NCI-H2171 (cell line): ENCODE data around the gene TCFL5.
A peak's percentile ranks its signal among the peaks of the same experiment; 100 is the strongest.

ENCODE experiments used
- DNase-seq: peaks from one replicate; lab custom pipeline; 2025; lab: John Stamatoyannopoulos, UW

Gene TCFL5

DNA sequence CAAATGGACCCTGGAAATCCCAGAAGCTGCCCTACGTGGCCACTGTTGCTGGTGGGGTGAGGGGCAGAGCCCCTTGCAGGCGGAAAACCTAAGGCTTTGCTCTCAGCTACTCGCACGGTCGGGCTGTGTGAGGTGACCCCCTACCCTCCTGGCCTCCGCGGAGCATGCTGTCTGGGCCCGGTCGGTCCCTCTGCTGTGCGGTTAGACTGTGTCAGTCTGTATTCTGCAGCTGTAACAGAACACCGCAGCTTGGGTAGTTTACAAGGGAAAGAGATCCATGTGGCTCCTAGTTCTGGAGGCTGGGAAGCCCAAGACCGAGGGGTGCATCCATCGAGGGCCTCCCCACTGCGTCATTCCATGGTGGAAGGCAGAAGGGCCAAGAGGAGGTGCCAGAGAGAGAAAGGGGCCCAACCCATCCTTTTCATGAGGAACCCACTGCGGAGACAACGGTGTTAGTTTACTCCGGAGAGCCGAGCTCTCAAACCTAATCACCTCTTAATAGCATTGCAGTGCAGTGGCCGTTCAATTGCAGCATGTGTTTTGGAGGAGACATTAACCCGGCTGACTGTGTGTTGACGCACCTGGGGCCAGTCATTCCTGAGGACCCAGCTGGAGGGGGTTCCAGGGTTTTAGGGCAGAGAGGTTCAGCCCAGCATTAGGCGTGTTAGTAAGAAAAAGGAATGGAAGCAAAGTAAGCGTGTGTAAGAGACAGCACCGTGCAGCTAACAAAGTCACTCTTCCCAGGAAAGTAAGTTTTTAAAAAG lies 26.5 kb downstream of the TCFL5 start:
- no peak for DNase-seq

DNA sequence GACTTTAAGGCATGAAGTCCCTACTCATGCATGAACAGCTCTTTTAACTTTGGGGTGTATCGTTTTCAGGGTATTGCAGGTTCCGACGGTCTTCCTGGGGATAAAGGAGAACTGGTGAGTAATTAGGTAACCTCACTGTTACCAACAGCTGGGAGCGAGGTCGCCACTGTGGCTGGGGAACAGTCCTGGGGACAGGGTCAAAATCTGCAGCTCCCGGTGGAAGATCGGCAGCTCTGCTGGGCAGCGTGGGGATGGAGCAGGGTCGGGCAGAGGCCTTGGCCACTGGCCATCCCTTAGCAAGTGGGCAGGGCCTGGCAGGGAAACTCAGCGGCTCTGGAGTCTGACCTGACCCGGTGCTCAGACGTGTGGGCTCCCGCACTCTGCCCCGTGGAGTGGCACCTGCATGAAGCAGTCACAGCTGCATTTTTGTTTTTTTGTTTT lies 28.7 kb downstream of the TCFL5 start:
- DNase-seq = no peak

DNA sequence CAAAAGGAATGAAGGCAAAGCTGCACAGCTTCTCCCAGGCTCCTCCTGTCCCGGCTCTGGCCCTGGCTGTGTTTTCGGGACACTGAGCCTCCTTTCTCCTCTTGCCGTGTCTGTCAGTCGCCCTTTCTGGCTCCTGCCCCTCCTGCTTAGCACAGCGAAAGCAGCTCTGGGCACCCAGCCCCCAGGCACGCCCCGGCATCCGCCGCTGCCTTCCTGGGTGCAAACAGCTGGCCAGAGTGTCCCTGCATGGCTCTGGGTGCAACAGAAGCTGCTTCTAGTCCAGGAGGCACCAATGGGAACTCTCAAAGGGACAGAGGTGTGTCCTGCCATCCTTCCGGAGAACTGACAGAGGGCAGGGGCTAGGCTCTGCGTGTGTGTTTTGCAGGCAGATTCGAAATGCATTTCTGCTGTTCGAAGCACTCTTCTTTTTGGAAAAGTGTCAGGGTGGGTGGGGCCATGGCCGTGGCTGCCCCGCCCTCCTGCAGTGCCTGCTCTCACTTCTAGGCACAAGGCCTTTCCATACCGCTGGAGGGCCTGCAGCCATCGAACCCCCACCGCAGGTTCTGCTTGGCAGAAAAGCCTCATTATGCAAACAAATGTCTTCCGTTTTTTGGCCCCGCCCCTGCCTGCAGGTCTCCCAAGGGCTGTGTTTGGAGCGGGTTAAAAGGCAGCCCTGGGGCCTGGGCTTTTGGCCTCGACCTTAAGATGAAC lies 29.3 kb downstream of the TCFL5 start:
- peak; percentile 51 for DNase-seq

DNA sequence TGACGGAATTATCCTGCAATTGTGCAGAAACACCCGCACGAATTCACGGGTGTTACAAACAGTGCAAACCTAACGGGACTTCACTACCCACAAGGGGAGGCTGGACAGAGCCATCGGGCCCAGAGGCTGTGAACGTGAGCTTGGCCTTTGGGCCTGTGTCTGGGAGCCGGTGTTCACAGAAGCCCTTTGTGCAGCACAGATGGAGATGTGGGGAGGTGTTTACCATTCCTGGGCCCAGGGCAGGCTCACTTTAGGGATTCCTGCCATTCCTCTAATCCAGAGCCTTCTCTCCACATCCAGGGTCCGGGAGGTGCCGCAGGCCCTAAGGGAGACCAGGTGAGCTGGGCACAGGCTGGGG lies 29.8 kb downstream of the TCFL5 start:
- no peak for DNase-seq

DNA sequence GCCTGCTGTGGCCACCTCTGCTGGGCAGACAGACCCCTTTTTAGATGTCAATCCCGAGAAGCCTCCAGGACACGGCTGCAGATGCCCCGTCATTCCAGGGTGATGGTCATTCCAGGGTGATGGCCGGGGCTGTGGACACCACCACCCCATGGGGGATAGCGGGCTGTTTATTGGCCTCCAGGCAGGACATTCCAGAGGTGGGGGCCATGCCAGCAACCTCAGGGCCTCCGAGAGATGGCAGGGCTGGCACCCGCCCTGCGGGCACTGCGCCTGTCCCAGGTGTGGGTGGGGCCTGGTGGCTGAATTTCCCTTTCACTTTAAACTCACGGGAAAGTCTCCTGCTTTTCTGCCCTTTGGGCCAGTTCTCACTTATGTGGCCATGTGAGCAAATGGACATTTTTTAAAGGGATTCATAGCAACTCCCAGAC lies 30.2 kb downstream of the TCFL5 start:
- no peak for DNase-seq

DNA sequence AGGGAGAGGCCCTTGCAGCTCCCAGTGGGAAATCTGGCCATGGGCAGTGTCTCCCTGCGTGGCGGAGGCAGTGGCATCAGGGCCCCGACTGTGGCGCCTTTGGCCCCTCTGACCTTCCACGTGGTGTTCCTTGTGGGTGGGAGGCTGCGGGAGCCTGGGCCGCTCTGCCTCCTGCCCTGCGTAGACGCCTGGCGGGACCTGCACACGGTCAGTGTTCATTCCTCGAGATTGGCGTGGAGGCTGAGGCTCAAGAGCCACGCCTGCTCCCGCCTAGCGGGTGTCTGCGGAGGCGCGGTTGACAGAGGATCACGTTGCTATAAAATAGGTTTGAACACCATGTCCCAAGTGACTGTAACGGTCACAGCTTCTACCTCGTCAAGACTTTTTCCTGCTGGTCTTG lies 30.8 kb downstream of the TCFL5 start:
- no peak for DNase-seq

DNA sequence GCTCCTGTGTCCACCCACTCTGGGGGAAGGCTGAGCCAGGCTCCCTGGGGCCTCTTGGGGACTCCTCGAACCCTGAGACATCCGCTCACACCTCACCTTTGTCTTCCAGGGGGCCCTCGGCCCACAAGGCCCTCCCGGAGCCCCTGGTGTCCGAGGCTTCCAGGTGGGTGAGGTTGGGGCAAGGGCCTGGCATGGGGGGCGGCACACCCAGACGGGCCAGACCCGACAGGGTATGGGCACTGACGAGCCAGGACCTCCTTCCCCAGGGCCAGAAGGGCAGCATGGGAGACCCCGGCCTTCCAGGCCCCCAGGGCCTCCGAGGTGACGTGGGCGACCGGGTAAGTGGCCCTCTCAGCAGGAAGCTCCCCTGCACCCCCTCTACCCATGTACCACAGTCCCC lies 31.4 kb downstream of the TCFL5 start:
- no peak for DNase-seq

DNA sequence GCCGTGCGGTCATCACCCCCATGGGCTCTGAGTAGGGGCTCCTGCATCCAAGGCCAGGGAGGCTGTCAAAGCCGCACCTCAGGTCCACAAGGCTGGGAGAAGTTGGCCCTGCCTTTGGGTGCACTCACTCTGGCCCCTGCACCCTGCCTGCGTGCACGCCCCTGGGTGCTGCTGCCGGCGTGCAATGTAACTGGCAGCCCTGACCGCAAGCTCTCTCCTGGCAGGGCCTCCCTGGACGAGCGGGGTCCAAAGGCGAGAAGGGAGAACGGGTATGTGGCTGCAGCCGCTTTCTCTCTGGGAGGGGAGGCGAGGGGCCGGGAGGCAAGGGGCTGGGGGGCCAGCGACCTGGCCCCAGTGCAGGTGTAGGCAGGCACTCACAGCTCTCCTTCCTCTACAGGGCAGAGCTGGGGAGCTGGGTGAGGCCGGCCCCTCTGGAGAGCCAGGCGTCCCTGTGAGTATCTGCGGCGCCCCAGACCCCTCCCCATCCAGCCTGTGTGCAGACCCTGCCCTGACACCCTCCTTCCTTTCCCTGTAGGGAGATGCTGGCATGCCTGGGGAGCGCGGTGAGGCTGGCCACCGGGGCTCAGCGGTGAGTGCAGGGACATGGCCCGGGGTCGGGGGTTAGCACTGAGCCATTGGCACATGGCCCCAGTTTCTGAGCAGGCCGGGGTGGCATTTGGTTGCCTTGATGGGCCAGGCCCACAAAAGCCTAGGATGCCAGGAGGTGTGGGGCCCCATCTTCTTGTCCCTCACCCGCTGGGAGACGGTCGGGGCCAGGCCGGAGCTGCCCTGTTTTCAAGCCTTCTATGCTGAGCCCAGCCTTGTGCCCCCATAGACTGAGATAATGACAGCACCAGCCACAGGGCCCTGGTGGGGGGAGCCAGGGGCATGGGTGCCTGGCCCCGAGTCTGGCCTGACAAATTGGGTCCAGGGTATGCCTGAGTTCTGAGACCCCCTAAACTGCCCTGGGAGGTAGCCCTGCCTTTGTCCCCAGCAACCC lies 32.1 kb downstream of the TCFL5 start:
- DNase-seq = no peak

DNA sequence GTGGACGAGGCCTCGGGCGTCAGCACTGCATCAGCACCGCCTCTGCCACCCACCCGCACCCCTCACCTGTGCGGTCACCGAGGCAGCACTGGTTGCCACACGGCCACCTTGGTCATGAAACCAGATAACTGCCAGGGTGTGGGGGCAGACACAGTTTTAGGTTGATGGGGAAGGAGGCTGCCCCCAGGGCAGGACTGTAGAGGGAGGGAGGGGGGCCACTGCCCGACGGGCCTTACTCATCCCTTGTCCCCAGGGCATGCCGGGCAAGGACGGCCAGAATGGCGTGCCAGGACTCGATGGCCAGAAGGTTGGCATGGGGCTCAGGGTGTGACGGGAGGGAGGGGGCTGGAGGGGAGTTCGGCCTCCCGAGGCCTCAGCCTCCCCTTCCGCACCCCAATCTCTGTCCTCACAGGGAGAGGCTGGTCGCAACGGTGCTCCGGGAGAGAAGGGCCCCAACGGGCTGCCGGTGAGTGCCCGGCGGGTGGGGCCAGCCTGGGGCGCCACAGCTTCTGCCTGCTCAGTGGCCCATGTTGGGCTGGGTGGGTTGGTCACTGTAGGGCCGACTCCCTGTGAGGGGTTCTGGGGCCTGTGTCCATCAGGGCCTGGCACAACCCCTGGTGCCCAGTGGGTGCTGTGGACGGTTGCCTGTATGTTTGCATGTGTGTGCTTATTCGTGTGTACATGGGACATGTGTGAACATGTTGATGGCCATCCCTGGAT lies 33.0 kb downstream of the TCFL5 start:
- DNase-seq = no peak

DNA sequence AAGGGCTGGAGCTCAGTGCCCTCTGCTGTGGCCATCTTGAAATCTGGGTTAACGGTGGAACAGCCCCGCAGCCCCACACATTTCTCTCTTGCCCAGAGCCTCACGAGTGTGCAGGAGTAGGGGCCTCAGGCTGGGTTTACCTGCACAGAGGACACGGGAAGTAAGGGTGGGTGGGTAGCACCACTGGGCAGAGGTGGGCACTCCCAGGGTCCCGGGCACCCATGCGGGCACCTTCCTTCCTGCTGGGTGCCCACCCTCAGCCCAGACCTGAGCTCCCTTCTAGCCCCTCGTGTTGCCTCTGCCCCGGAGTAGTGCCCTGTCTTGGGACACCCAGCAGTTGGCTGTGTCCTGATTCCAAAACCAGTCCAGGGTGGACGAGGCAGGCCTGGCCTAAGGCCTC lies 33.6 kb downstream of the TCFL5 start:
- DNase-seq = no peak

DNA sequence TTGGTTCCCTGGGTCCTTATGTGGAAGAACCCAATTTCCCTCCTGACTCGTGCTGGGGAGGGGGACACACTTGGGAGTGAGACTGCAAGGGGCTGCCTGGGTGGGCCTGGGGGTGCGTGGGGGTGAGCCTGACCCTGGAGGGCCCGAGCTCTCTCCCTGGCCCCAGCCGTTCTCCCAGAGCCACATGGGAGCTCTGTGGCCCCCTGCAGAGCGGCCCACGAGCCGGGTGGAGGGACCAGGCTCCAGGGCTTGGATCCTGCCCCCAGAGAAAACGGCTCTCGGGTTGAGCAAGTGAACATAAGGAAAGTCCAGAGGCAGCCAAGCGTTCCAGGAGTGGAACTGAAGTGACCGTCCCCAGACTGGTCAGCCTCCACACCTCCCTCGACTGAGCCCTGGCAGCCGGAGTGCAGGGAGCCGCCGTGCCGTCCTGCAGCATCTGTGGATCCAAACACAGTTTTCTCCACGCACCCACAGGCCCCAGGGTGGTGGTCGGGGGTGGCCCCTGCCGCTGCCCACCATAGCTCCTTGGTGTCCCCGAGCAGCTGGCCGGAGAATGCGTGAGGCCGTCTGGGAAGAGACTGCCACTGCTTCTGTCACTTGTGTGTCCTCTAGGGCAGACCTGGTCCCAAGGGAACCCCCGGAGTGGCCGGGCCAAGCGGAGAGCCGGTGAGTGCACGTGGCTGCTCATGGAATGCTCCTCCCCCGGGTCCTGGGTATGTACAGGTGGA lies 34.1 kb downstream of the TCFL5 start:
- DNase-seq = no peak

DNA sequence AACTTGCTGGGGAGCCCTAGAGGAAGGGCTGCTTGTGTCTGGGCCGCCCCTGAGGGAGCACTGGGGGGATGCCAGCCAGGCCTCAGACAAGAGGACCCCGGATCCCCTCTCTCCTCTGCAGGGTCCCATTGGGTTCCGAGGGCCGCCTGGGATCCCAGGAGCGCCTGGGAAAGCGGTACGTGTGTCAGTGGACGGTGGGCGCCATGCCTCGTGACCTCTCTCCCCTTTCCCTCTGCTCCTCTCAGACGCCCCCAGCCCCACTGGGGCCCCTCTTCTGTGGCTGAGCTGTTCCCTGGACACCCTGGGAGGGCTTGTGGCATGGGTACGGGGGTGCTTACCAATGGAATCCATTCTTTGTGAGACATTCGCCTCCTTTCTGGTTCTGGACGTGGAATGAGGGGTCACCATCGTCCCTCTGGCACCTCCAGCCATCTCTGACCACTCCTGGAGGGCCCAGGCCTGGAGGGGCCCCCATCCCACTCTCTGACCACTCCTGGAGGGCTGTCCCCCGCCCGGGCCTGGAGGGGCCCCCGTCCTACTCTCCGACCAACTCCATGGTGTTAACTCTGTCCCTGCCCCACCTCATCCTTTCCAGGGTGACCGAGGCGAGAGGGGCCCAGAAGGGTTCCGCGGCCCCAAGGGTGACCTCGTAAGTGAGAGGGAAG lies 34.8 kb downstream of the TCFL5 start:
- DNase-seq = no peak

DNA sequence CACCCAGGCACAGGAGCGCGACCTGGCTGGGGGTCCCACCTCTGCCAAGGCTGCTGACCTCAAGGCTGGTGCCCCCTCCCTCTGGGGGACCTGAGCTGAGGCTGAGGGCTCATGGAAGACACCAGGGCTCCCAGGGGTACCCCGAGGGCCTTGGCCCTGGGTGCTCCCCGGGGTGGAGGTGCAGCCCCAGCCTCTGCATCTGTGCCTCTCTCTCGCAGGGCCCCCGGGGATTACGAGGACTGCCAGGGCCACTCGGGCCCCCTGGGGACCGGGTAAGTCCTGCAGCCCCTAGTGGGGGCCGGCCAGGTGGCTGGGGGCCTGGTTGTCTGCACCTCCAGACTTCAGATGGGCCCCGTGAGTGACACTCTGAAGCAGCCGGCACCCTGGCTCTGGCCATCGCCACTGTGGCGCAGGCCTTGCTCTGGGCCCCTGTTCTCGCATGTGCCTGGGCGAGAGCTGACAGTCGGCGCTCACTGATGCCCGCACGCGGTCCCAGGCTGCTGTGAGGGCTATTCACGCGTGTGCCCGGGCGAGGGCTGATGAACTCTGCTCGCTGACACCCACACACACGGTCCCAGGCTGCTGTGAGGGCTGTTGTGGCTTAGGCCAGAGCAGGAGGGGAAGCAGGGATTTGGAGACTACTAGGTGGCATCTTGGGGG lies 35.5 kb downstream of the TCFL5 start:
- no peak for DNase-seq

DNA sequence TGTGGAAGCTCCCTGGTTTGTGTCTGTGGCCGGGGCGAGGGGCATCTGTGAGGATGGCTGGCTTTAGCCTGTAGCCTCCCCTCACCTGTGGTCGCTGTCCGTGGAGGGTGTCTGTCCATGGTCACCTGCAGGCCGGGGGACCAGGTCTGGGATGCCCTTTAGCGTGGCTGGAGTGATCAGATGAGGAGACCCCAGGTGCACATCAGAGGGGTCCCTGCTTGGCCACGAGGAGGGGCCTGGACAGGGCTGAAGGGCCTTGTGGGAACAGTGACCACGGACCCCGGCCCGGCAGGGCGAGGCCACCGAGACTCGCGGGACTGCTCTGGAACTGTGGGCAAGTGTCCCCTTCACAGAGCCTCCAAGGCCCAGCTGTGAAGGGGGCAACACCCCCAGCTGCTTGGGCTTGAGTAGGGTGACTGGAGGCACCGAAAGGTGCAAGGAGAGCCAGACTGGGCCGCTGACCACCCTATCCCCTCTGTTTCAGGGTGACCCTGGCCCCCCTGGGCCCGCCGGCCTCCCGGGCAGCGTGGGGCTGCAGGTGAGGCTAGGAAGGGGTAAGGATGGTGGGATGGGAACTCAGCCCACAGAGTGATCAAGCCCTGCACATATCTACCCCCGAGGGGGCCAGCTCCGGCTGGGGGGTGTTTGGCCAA lies 36.2 kb downstream of the TCFL5 start:
- no peak for DNase-seq

DNA sequence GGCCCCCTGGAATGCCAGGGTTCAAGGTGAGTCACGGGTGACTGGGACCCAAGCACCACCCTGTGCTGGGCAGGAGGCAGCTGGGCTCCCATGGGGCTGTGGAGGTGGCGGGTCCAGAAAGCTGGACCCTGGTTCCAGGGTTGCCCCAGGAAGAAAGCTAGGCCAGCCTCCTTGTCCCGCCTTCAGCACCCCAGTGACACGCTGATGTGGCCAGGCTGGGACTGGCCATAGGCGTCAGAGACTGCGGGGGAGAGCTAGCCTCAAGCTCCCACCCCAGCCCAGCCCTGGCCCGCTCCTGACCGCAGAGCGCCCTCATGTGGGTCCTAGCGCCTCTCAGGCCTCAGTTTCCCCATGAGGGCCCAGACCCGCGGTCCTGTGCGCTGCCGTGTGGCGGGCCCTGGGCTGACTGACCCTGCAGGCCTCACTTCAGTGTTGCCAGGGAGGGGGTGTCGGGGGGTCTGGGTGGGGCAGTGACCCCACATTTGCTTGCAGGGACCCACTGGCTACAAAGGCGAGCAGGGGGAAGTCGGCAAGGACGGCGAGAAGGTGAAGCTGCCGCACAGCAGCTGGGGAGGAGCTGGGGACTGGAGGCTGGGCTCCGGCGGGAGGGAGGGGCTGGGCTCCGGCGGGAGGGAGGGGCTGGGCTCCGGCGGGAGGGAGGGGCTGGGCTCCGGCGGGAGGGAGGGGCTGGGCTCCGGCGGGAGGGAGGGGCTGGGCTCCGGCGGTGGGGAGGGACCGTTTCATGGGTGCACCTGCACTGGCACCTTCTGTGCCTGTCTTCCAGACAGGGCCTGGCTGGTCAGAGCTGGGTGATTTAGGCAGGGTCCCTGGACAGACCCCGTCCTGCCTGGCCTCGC lies 36.9 kb downstream of the TCFL5 start:
- peak; percentile 71 for DNase-seq

DNA sequence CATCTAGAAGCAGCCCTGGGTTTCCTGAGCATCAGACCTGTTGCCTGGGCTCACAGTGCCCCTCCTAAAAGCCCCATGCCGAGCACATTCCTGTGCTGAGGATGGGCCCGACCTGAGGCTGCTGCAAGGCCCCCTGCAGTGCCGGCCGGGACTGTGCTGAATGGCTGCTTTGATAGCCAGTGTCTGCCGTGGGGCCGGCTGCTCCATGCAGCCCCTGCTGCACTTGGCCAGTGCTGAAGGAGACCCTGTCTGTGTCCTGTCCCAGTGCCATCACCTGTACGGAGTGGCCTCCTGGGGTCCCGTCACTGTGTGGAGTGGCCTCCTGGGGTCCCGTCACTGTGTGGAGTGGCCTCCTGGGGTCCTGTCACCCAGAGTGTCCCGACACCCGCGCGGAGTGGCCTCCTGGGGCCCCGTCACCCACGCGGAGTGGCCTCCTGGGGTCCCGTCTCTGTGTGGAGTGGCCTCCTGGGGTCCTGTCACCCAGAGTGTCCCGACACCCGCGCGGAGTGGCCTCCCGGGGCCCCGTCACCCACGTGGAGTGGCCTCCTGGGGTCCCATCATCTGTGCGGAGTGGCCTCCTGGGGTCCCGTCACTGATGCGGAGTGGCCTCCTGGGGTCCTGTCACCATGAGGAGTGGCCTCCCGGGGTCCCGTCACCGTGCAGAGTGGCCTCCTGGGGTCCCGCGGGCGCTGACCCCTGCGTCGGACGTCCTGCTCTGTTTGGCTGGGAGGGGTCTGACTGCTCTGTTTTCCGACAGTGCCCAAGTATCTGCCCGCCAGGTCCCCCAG lies 37.7 kb downstream of the TCFL5 start:
- no peak for DNase-seq

DNA sequence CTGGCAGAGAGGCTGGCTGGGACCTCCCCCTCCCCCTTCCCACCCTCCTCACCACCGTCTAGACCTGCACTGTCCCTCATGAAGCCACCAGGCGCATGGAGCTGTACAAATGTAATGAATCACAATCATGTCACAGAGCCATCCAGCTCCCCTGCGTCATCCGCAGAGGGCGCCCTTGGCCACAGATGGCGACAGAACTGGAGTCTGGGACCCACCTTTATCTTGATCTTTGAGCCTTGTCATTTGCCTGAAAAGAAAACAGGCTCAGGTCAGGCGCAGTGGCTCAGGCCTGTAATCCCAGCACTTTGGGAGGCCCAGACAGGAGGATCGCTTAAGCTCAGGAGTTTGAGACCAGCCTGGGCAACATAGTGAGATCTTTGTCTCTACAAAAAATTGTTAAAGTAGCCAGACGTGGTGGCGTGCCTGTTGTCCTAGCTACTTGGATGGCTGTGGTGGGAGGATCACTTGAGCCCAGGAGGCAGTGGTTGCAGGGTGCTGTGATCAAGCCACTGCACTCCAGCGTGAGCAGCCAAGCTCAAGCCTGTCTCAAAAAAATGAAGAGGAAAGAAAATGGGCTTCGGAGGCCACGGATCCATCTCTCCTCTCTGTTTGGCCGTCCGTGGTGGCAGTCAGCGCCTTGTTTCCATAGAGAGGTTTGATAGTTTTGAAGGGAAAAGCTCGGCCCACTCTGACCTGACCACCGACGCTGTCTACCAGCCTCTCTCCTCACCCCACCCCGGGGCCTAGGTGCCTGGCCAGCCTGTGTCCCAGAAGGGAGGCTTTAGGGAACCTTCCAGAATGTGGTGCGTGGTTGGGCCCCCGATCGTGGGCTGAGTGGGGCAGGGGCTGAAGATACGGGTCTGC lies 38.6 kb downstream of the TCFL5 start:
- peak; percentile 68 for DNase-seq
